HEK293 (cell line): ENCODE results near the gene EIF4EBP2.

ENCODE experiments used
- CTCF ChIA-PET: fragments of 350-600 bp; formaldehyde crosslinking; extraction: SDS; loops from one replicate; lab custom pipeline; 2021; ENCODE audit warnings: antibody characterized with exemption; lab: Yijun Ruan, JAX
- POLR2A ChIA-PET: fragments of 300-600 bp; formaldehyde crosslinking; extraction: SDS; loops from one replicate; lab custom pipeline; 2020; ENCODE audit warnings: antibody characterized with exemption, inconsistent platforms; lab: Yijun Ruan, JAX
- H3K27ac ChIP-seq: fragments of 200-500 bp; sonication (Bioruptor generic); 2 replicates; pipeline ENCODE4 v1.5.1; 2014; ENCODE audit warnings: low read depth, low read length, control low read depth, inconsistent platforms; ENCODE audit errors: extremely low read depth
- H3K36me3 ChIP-seq, 2 experiments: fragments of 200-500 bp in 1 of 2; sonication (Bioruptor generic) in 1 of 2; 1 replicate in 1 of 2; 2 replicates in 1 of 2; pipeline ENCODE4 v1.5.1; 2014 to 2017; ENCODE audit warnings: inconsistent platforms in 2 of 2, low read length in 2 of 2; ENCODE audit not compliant: control insufficient read depth in 2 of 2, insufficient read depth in 1 of 2
- H3K4me1 ChIP-seq: fragments of 200-500 bp; sonication (Bioruptor generic); 2 replicates; pipeline ENCODE4 v1.5.1; 2014; ENCODE audit warnings: mild to moderate bottlenecking, low read length, inconsistent platforms; ENCODE audit not compliant: control insufficient read depth, insufficient read depth
- H3K4me3 ChIP-seq: 2 replicates; pipeline ENCODE4 v1.5.1; 2011; ENCODE audit warnings: low read depth, mild to moderate bottlenecking, control low read depth, low read length, moderate library complexity
- H3K9me3 ChIP-seq: fragments of 200-500 bp; sonication (Bioruptor generic); 2 replicates; pipeline ENCODE4 v1.5.1; 2014; ENCODE audit warnings: low read depth, low read length, inconsistent platforms; ENCODE audit not compliant: control insufficient read depth, insufficient read depth
- GFI1B ChIP-seq: fragments of 450-650 bp; formaldehyde crosslinking; IDR thresholded peaks from 2 replicates; pipeline ENCODE4 v1.5.1; 2016; ENCODE audit warnings: missing biosample characterization, missing genetic modification characterization
- MZF1 ChIP-seq: fragments of 450-650 bp; formaldehyde crosslinking; IDR thresholded peaks from 2 replicates; pipeline ENCODE4 v1.5.1; 2017; ENCODE audit warnings: missing biosample characterization, missing genetic modification characterization, borderline replicate concordance
- PATZ1 ChIP-seq: fragments of 450-650 bp; formaldehyde crosslinking; IDR thresholded peaks from 2 replicates; pipeline ENCODE4 v1.5.1; 2016; ENCODE audit warnings: missing biosample characterization, missing genetic modification characterization
- SALL2 ChIP-seq: fragments of 450-650 bp; formaldehyde crosslinking; IDR thresholded peaks from 2 replicates; pipeline ENCODE4 v1.5.0; 2017; ENCODE audit warnings: missing biosample characterization, mild to moderate bottlenecking, missing genetic modification characterization, borderline replicate concordance
- ZNF221 ChIP-seq: fragments of 450-650 bp; formaldehyde crosslinking; IDR thresholded peaks from 2 replicates; pipeline ENCODE4 v1.5.1; 2017; ENCODE audit warnings: missing biosample characterization, missing genetic modification characterization, borderline replicate concordance
- ZNF26 ChIP-seq: fragments of 450-650 bp; formaldehyde crosslinking; IDR thresholded peaks from 2 replicates; pipeline ENCODE4 v1.5.1; 2016; ENCODE audit warnings: missing biosample characterization, missing genetic modification characterization
- ZNF266 ChIP-seq: fragments of 450-650 bp; formaldehyde crosslinking; IDR thresholded peaks from 2 replicates; pipeline ENCODE4 v1.5.1; 2016; ENCODE audit warnings: missing biosample characterization, missing genetic modification characterization, low read depth
- ZNF292 ChIP-seq: fragments of 450-650 bp; formaldehyde crosslinking; IDR thresholded peaks from 2 replicates; pipeline ENCODE4 v1.5.1; 2016; ENCODE audit warnings: low read depth, missing biosample characterization, missing genetic modification characterization, borderline replicate concordance
- ZNF302 ChIP-seq: fragments of 450-650 bp; formaldehyde crosslinking; IDR thresholded peaks from 2 replicates; pipeline ENCODE4 v1.5.1; 2016; ENCODE audit warnings: missing biosample characterization, missing genetic modification characterization, low read depth
- ZNF324 ChIP-seq: fragments of 450-650 bp; formaldehyde crosslinking; IDR thresholded peaks from 2 replicates; pipeline ENCODE4 v1.5.1; 2016; ENCODE audit warnings: missing biosample characterization, missing genetic modification characterization
- ZNF488 ChIP-seq: fragments of 450-650 bp; formaldehyde crosslinking; IDR thresholded peaks from 2 replicates; pipeline ENCODE4 v1.5.1; 2016; ENCODE audit warnings: missing biosample characterization, missing genetic modification characterization
- ZNF514 ChIP-seq: fragments of 450-650 bp; formaldehyde crosslinking; IDR thresholded peaks from 2 replicates; pipeline ENCODE4 v1.5.1; 2016; ENCODE audit warnings: missing biosample characterization, missing genetic modification characterization
- ZNF560 ChIP-seq: fragments of 450-650 bp; formaldehyde crosslinking; IDR thresholded peaks from 2 replicates; pipeline ENCODE4 v1.5.1; 2017; ENCODE audit warnings: missing biosample characterization, missing genetic modification characterization, borderline replicate concordance
- ZNF561 ChIP-seq: fragments of 450-650 bp; IDR thresholded peaks from 2 replicates; pipeline ENCODE4 v1.5.1; 2018; ENCODE audit warnings: missing biosample characterization, missing genetic modification characterization, borderline replicate concordance
- ZNF596 ChIP-seq: fragments of 450-650 bp; IDR thresholded peaks from 2 replicates; pipeline ENCODE4 v1.5.0; 2018; ENCODE audit warnings: missing biosample characterization, mild to moderate bottlenecking, missing genetic modification characterization, moderate library complexity
- ZNF626 ChIP-seq: fragments of 450-650 bp; sonication (Bioruptor Pico); formaldehyde crosslinking; IDR thresholded peaks from 2 replicates; pipeline ENCODE4 v1.5.1; 2018; ENCODE audit warnings: missing biosample characterization, missing genetic modification characterization, inconsistent platforms
- ZNF639 ChIP-seq: fragments of 450-650 bp; formaldehyde crosslinking; IDR thresholded peaks from 2 replicates; pipeline ENCODE4 v1.5.1; 2016; ENCODE audit warnings: missing biosample characterization, missing genetic modification characterization
- ZNF660 ChIP-seq: fragments of 450-650 bp; IDR thresholded peaks from 2 replicates; pipeline ENCODE4 v1.5.1; 2018; ENCODE audit warnings: missing biosample characterization, mild to moderate bottlenecking, missing genetic modification characterization
- ZNF701 ChIP-seq: fragments of 450-650 bp; formaldehyde crosslinking; IDR thresholded peaks from 2 replicates; pipeline ENCODE4 v1.5.1; 2016; ENCODE audit warnings: missing biosample characterization, missing genetic modification characterization
- ZNF704 ChIP-seq: fragments of 450-650 bp; formaldehyde crosslinking; IDR thresholded peaks from 2 replicates; pipeline ENCODE4 v1.5.1; 2016; ENCODE audit warnings: missing biosample characterization, missing genetic modification characterization
- ZNF776 ChIP-seq: fragments of 450-650 bp; formaldehyde crosslinking; IDR thresholded peaks from 2 replicates; pipeline ENCODE4 v1.5.0; 2017; ENCODE audit warnings: missing biosample characterization, missing genetic modification characterization, borderline replicate concordance
- ZNF777 ChIP-seq: fragments of 450-650 bp; formaldehyde crosslinking; IDR thresholded peaks from 2 replicates; pipeline ENCODE4 v1.5.1; 2017; ENCODE audit warnings: missing biosample characterization, missing genetic modification characterization, borderline replicate concordance
- ZNF785 ChIP-seq: fragments of 450-650 bp; formaldehyde crosslinking; IDR thresholded peaks from 2 replicates; pipeline ENCODE4 v1.5.1; 2016; ENCODE audit warnings: missing biosample characterization, missing genetic modification characterization
- ZNF792 ChIP-seq: fragments of 450-650 bp; formaldehyde crosslinking; IDR thresholded peaks from 2 replicates; pipeline ENCODE4 v1.5.1; 2016; ENCODE audit warnings: missing biosample characterization, missing genetic modification characterization
- ZSCAN5A ChIP-seq: fragments of 450-650 bp; formaldehyde crosslinking; IDR thresholded peaks from 2 replicates; pipeline ENCODE4 v1.5.1; 2016; ENCODE audit warnings: missing biosample characterization, missing genetic modification characterization

EIF4EBP2 gene

GRCh38 chr10:70369498-70370018, 34.4 kb upstream of the EIF4EBP2 start (continued):
- TF ChIP-seq ZNF561 (tag by site-specific recombination) (no peak), ZNF560 (tag by site-specific recombination) (no peak), ZNF777 (tag by site-specific recombination) (no peak), ZNF596 (tag by site-specific recombination) (no peak), MZF1 (tag by site-specific recombination) (no peak), SALL2 (no peak), ZSCAN5A (tag by site-specific recombination) (no peak), ZNF488 (tag by site-specific recombination) (no peak), ZNF785 (no peak), ZNF514 (tag by site-specific recombination) (no peak)

- no peak overlapping the region for H3K4me3 ChIP-seq
- ChIA-PET POLR2A (no interaction called here), CTCF (no interaction called here)
- H3K4me1 ChIP-seq, result no peaks in the 10 kb centered on the region; the same call in 1 of the 2 replicates
- H3K9me3 ChIP-seq, result no peaks in the 10 kb centered on the region
- H3K27ac ChIP-seq, result no peak overlapping the region
- no peaks in the 10 kb centered on the region; a peak in 1 of 3 replicates for H3K36me3 ChIP-seq
- TF ChIP-seq ZNF660 (tag by site-specific recombination), result no peak
- no peak for TF ChIP-seq ZNF701 (tag by site-specific recombination)
- TF ChIP-seq ZNF704 (tag by site-specific recombination), result no peak
- no peak for TF ChIP-seq ZNF626 (tag by site-specific recombination)
- no peak for TF ChIP-seq ZNF324
- no peak for TF ChIP-seq ZNF266 (tag by site-specific recombination)
- no peak for TF ChIP-seq ZNF302 (tag by site-specific recombination)
- TF ChIP-seq ZNF292 (tag by site-specific recombination), result no peak
- TF ChIP-seq PATZ1 (tag by site-specific recombination), result no peak
- TF ChIP-seq ZNF776 (tag by site-specific recombination), result no peak
- no peak for TF ChIP-seq ZNF639
- TF ChIP-seq GFI1B (tag by site-specific recombination), result no peak
- TF ChIP-seq ZNF26 (tag by site-specific recombination), result no peak
- no peak for TF ChIP-seq ZNF221 (tag by site-specific recombination)
- no peak for TF ChIP-seq ZSCAN5A (tag by site-specific recombination)
- TF ChIP-seq ZNF792 (tag by site-specific recombination), result no peak
These were observed 33.2 kb upstream of the EIF4EBP2 start for GRCh38 chr10:70370766-70371165.
